Thyroid gland (tissue), 4 donors: ENCODE results near the gene HRC. TPM values are rescaled to one million over a fixed set of nuclear protein-coding genes. Genes with fewer than 3 reads are reported as not detected.

Experiments used
- DNase-seq, 2 donors: peaks; one replicate each; pipeline ENCODE4 v3.0.0-alpha.2; 2019
- H3K27ac ChIP-seq, 3 donors: fragments of 200-600 bp; sonication (generic); 1 replicate in 2 of 3; 2 replicates in 1 of 3; pipeline ENCODE4 v1.5.1; 2016 to 2019; ENCODE audit warnings: mild to moderate bottlenecking in 1 of 3, moderate library complexity in 1 of 3
- H3K27me3 ChIP-seq: fragments of 200-600 bp; sonication (generic); one replicate; pipeline ENCODE4 v1.5.1; 2019
- H3K36me3 ChIP-seq, 2 donors: fragments of 200-600 bp; sonication (generic); one replicate each; pipeline ENCODE4 v1.5.1; 2016 to 2019
- H3K4me1 ChIP-seq, 2 donors: fragments of 200-600 bp; sonication (generic); one replicate each; pipeline ENCODE4 v1.5.1; 2017 to 2019
- H3K4me3 ChIP-seq, 3 donors: fragments of 200-600 bp; sonication (generic); replicated peaks in 1 of 3; 1 replicate in 2 of 3; 2 replicates in 1 of 3; pipeline ENCODE4 v1.5.1; 2016; ENCODE audit warnings: mild to moderate bottlenecking in 1 of 3
- H3K9me3 ChIP-seq: fragments of 200-600 bp; sonication (generic); one replicate; pipeline ENCODE4 v1.5.1; 2017
- CTCF ChIP-seq, 6 experiments: fragments of 200-600 bp in 3 of 6; fragments of 450-650 bp in 3 of 6; sonication (generic) in 3 of 6; IDR thresholded peaks; one replicate each; pipeline ENCODE4 v1.5.1; 2016 to 2019; ENCODE audit warnings: antibody characterized with exemption in 6 of 6, mild to moderate bottlenecking in 2 of 6, inconsistent platforms in 1 of 6, moderate library complexity in 1 of 6
- POLR2A ChIP-seq, 2 donors: fragments of 450-650 bp; IDR thresholded peaks; one replicate each; pipeline ENCODE4 v1.6.1; 2017; ENCODE audit warnings: antibody characterized with exemption in 2 of 2, mild to moderate bottlenecking in 2 of 2, moderate library complexity in 1 of 2
- WGBS, 2 donors: methylation state at CpG; one replicate each; pipeline ENCODE4 v1.1.5; 2017; 5-methylcytosine and 5-hydroxymethylcytosine counted together
- intact Hi-C: fragments of 100-400 bp; cut with DNase I; formaldehyde crosslinking; loops from one replicate; pipeline ENCODE4 v1.15.1; 2023
- total RNA-seq, 4 donors: library from RNA; depleted of rRNA; stranded (reverse); fragments of >200 nt; gene quantifications; one replicate each; pipeline ENCODE4 v1.2.3, GENCODE V29; 2016

Gene HRC
- total RNA-seq, 4 donors from 2014 or later: 1.1 to 4.1 (median 2.1) TPM

GRCh38 chr19:49160450-49161189, 5.4 kb upstream of the HRC start:
- H3K27ac ChIP-seq: no peak overlapping the region
- intact Hi-C loops: no loop called here
- TF ChIP-seq POLR2A (IDR thresholded peaks at IDR 0.05) (no peak), CTCF (IDR thresholded peaks at IDR 0.05) (no peak)

DNA sequence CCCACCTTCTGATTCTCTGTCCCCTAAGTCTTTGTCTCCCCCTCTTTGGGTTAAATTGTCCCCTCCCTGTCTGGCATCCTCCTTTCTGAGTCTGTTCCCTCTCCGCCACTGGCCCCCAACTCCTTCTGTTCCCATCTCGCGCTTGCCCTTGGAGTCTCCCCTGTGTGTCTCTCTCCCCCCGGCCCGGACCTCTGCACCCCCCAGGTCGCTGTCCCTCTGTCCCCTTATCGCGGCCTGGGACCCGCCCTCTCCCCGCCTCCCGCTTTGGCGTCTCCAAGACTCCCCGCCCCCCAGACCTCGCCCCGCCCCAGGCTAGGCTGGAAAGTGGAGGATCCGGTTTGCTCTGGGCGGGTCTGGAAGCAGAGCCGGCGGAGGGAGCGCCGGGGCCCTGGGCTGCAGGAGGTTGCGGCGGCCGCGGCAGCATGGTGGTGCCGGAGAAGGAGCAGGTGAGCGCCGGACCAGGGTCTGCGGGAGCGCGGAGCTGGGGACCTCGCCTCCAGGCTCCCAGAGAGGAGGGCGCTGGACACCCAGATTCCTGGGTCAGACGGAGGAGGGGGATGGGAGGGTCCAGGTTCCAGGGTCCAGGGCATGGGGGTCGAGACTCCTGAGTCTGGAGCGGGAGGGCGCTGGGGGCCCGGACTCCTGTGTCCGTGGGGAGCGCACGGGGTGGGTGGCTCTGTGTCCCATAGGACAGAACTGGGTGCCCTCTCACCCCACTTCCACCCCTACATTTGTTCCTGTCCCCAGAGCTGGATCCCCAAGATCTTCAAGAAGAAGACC, 2.4 kb upstream of the HRC start, which contains the start of gene TRPM4:
Gene TRPM4, plus strand, starts transcription at position 348 of the 780 bp plus-strand sequence. Its CDS starts 75 bp downstream, at position 423.
- Histone ChIP-seq H3K27me3 (no peaks in the 10 kb centered on the region), H3K4me3 (peak within 1 kb of the TSS; percentile 66 to 93 (median 82)), H3K9me3 (no peaks in the 10 kb centered on the region), H3K4me1 (peaks cover 6 to 21% of the 10 kb centered on the region in 2 donors), H3K27ac (peak within 1 kb of the TSS; percentile 55 to 84 (median 82)), H3K36me3 (no peaks in the 10 kb centered on the region)
- TF ChIP-seq POLR2A (IDR thresholded peaks at IDR 0.05) (peak; percentile 2 to 88), CTCF (IDR thresholded peaks at IDR 0.05) (no peak)
- DNase-seq: peak; percentile 96 to 97
- WGBS, 2 donors: 1 to 2% methylated on average over 14 to 15 of the region's 41 CpGs
- intact Hi-C loops: no loop called here

More at GRCh38 chr19:49160450-49161189, 5.4 kb upstream of the HRC start:
- Histone ChIP-seq H3K4me1 (peaks cover 9 to 34% of the 10 kb centered on the region in 2 donors), H3K36me3 (no peaks in the 10 kb centered on the region), H3K4me3 (no peak overlapping the region), H3K27me3 (no peaks in the 10 kb centered on the region), H3K9me3 (no peaks in the 10 kb centered on the region)
- WGBS, 2 donors: 90 to 91% methylated on average over 13 of the region's 13 CpGs
- DNase-seq: no peak

GRCh38 chr19:49155820-49156346, 687 bp upstream of the HRC start:
- intact Hi-C loops: no loop called here

GRCh38 chr19:49154279-49154678, 917 bp downstream of the HRC start:
- Histone ChIP-seq H3K27ac (no peak overlapping the region), H3K9me3 (no peaks in the 10 kb centered on the region), H3K4me3 (no peak overlapping the region), H3K36me3 (no peaks in the 10 kb centered on the region), H3K27me3 (no peaks in the 10 kb centered on the region), H3K4me1 (peaks cover 10 to 22% of the 10 kb centered on the region in 2 donors)
- 89 to 92% methylated on average over 6 of the region's 6 CpGs for WGBS, 2 donors
- intact Hi-C loops: loop anchor here (5.0 kb wide), 2 partner anchors 37 to 43 kb away; partner anchors contain the start of genes C19orf73 and PPFIA3
- TF ChIP-seq CTCF (IDR thresholded peaks at IDR 0.05) (no peak), POLR2A (IDR thresholded peaks at IDR 0.05) (no peak)
- DNase-seq: no peak

More at GRCh38 chr19:49155820-49156346, 687 bp upstream of the HRC start:
- peaks cover 4 to 20% of the 10 kb centered on the region in 2 donors for H3K4me1 ChIP-seq
- no peaks in the 10 kb centered on the region for H3K27me3 ChIP-seq
- TF ChIP-seq POLR2A (IDR thresholded peaks at IDR 0.05) (no peak), CTCF (IDR thresholded peaks at IDR 0.05) (no peak)
- H3K4me3 ChIP-seq: no peak overlapping the region
- WGBS, 2 donors: 64 to 77% methylated on average over 4 of the region's 4 CpGs
- peak overlapping the region in 2 of 3 donors; percentile 17 to 28 for H3K27ac ChIP-seq
- no peaks in the 10 kb centered on the region for H3K36me3 ChIP-seq
- H3K9me3 ChIP-seq: no peaks in the 10 kb centered on the region
- no peak for DNase-seq
